Heart right ventricle (tissue), 16 donors: Measurements from ENCODE around the gene CLIC6. TPM values are rescaled to one million over a fixed set of nuclear protein-coding genes. Genes with fewer than 3 reads are reported as not detected.

Source experiments
- ATAC-seq, 8 donors: fragments of 200-7000 bp; cut with Tn5 transposase; one replicate each; pipeline ENCODE4 v1.9.1; 2020; ENCODE audit warnings: mild to moderate bottlenecking in 8 of 8, moderate library complexity in 8 of 8, moderate number of reproducible peaks in 1 of 8
- DNase-seq, 2 donors: peaks; one replicate each; pipeline ENCODE4 v3.0.0-alpha.2; 2020
- H3K27ac ChIP-seq, 10 donors: fragments of 200-600 bp; sonication (generic) in 2 of 10; one replicate each; pipeline versions ENCODE4 v1.5.0 to v1.8.0; 2020 to 2022; ENCODE audit warnings: mild to moderate bottlenecking in 3 of 10
- H3K27me3 ChIP-seq, 7 donors: fragments of 200-600 bp; one replicate each; pipeline ENCODE4 v1.8.0; 2021 to 2022; ENCODE audit warnings: mild to moderate bottlenecking in 2 of 7
- H3K36me3 ChIP-seq, 9 donors: fragments of 200-600 bp; sonication (generic) in 1 of 9; one replicate each; pipeline versions ENCODE4 v1.5.0 to v1.8.0; 2020 to 2022; ENCODE audit warnings: mild to moderate bottlenecking in 2 of 9
- H3K4me1 ChIP-seq, 9 donors: fragments of 200-600 bp; sonication (generic) in 1 of 9; one replicate each; pipeline versions ENCODE4 v1.5.0 to v1.8.0; 2020 to 2022; ENCODE audit warnings: mild to moderate bottlenecking in 4 of 9
- H3K4me3 ChIP-seq, 10 donors: fragments of 200-600 bp; sonication (generic) in 2 of 10; one replicate each; pipeline versions ENCODE4 v1.5.0 to v1.8.0; 2020 to 2022; ENCODE audit warnings: mild to moderate bottlenecking in 7 of 10, moderate library complexity in 2 of 10
- H3K9me3 ChIP-seq, 11 donors: fragments of 200-600 bp in 10 of 11; sonication (generic) in 2 of 11; one replicate each; pipeline versions ENCODE4 v1.5.0 to v1.8.0; 2013 to 2022; ENCODE audit warnings: mild to moderate bottlenecking in 2 of 11, control low read depth in 1 of 11, moderate library complexity in 1 of 11
- WGBS, 2 donors: extraction: QIAGEN DNeasy Blood & Tissue Kit; methylation state at CpG; one replicate each; pipeline ENCODE4 v1.1.7; 2013; ENCODE audit warnings: inconsistent platforms in 1 of 2; 5-methylcytosine and 5-hydroxymethylcytosine counted together
- intact Hi-C, 10 donors: fragments of 100-400 bp; cut with DNase I; formaldehyde crosslinking; loops; one replicate each; pipeline versions ENCODE4 v1.11.1 to v1.14.2; 2022
- polyA plus RNA-seq, 2 donors: library from polyadenylated mRNA; stranded (reverse); fragments of 200-250 nt; gene quantifications; one replicate each; pipeline ENCODE4 v1.2.3, GENCODE V29; 2013
- total RNA-seq, 10 donors: library from RNA; stranded (reverse); fragmentation: NEBNext Ultra II Directional in 3 of 10; extraction: Animal tissue kit (Norgen Biotek cat#: 25700) in 3 of 10; gene quantifications; one replicate each; pipeline versions ENCODE4 v1.2.1 to v1.2.4, GENCODE V29; 2021 to 2023
- TF ChIP-seq, protein P1 (sequence below), 9 donors: fragments of 200-600 bp; sonication (generic) in 2 of 9; IDR thresholded peaks; one replicate each; pipeline versions ENCODE4 v1.5.0 to v1.8.0; 2021 to 2022; ENCODE audit warnings: antibody characterized with exemption in 9 of 9, mild to moderate bottlenecking in 5 of 9, moderate library complexity in 1 of 9
- donor health status: Arrhythmogenic right ventricular cardiomyopathy.
- donor health status: ischemic (EF 13 %, LVEDD 7.1; RV severe dilation, severe dysfunction).
- donor health status: healthy with polysubstance abuse.
- donor health status: DM: no; HTN: yes; CAD: no.
- donor health status: DM: no; HTN: no; CAD: no.
- donor health status: ischemic (EF 25% LVEDD 6.9; RV normal size, moderate dysfunction).
- donor health status: ischemic (EF 25% LVEDD 5.7; RV mildly dilated, moderate dysfunction).
- donor health status: healthy.
- donor health status: DM: yes; HTN: yes; CAD: no.
- donor health status: Ischemic cardiomyopathy.
- donor health status: ischemic (EF 35%, LVEDD 5.7; RV mildly dilated, moderate dysfunction).
- donor health status: nonischemic (EF 11% LVEDD 7.7; RV severe dilation, severe dysfunction).
- donor health status: DM: yes; HTN: yes; CAD: no.
- donor health status: PGD.
- donor health status: ischemic (EF 29% LVEDD 5.4; RV normal size, mild dysfunction).
- donor health status: nonischemic (EF 23%, LVEDD 6.1; RV moderate dilation, normal function).

CLIC6 gene
- total and polyA plus RNA-seq, 12 donors = 0.21 to 8.1 (median 2.4) TPM

GRCh38 chr21:34647555-34647954, 21.2 kb upstream of the CLIC6 start:
- DNase-seq (no peak), ATAC-seq (no peak)
- no peak overlapping the region for H3K4me3 ChIP-seq
- intact Hi-C loops = no loop called here
- WGBS, 2 donors = 71 to 78% methylated on average over 6 of the region's 6 CpGs
- H3K27ac ChIP-seq = no peak overlapping the region
- peaks cover 0 to 22% (median 10%) of the 10 kb centered on the region in 11 donors for H3K9me3 ChIP-seq
- TF ChIP-seq, protein P1, sequence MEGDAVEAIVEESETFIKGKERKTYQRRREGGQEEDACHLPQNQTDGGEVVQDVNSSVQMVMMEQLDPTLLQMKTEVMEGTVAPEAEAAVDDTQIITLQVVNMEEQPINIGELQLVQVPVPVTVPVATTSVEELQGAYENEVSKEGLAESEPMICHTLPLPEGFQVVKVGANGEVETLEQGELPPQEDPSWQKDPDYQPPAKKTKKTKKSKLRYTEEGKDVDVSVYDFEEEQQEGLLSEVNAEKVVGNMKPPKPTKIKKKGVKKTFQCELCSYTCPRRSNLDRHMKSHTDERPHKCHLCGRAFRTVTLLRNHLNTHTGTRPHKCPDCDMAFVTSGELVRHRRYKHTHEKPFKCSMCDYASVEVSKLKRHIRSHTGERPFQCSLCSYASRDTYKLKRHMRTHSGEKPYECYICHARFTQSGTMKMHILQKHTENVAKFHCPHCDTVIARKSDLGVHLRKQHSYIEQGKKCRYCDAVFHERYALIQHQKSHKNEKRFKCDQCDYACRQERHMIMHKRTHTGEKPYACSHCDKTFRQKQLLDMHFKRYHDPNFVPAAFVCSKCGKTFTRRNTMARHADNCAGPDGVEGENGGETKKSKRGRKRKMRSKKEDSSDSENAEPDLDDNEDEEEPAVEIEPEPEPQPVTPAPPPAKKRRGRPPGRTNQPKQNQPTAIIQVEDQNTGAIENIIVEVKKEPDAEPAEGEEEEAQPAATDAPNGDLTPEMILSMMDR (IDR thresholded peaks at IDR 0.05) = no peak
- peaks cover 0 to 9% (median 0%) of the 10 kb centered on the region in 7 donors for H3K27me3 ChIP-seq
- no peaks in the 10 kb centered on the region for H3K36me3 ChIP-seq
- peaks cover 0 to 9% (median 0%) of the 10 kb centered on the region in 9 donors for H3K4me1 ChIP-seq

DNA sequence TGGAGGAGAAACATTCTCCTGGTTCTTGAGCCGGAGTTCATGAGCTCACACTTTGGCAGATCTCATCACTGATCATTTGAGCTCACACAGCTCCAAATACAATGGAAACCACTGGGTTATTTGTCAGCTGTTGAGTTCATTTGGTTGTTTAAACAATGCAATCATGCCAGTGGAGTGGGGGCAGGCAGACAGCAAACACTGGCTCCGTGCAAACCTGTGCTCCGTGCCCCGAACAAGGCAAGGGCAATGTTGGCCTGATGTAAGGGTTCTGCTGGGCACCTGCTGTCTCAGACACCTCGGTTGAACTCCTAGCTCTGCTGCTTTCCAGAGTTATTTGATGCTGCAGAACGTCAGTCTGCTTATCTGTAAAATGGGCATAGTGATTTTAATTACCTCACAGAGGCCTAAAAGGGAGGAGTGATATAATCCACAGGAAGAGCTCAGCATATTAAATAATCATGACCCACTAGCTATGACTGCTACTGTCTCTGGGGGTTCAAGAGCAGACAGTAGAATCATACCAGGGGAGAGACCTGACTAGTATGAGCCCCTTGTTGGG, 20.0 kb upstream of the CLIC6 start:
- intact Hi-C loops = no loop called here
- WGBS, 2 donors = 73 to 76% methylated on average over 6 of the region's 6 CpGs
- H3K36me3 ChIP-seq = no peaks in the 10 kb centered on the region

GRCh38 chr21:34649400-34649799, 19.4 kb upstream of the CLIC6 start:
- Histone ChIP-seq H3K36me3 (no peaks in the 10 kb centered on the region), H3K27me3 (peaks cover 0 to 19% (median 0%) of the 10 kb centered on the region in 7 donors), H3K4me1 (peaks cover 0 to 7% (median 0%) of the 10 kb centered on the region in 9 donors), H3K9me3 (peaks cover 0 to 29% (median 10%) of the 10 kb centered on the region in 11 donors), H3K27ac (no peak overlapping the region), H3K4me3 (no peak overlapping the region)
- intact Hi-C loops = no loop called here
- ATAC-seq (no peak), DNase-seq (no peak)
- TF ChIP-seq, protein P1 (IDR thresholded peaks at IDR 0.05) = no peak
- WGBS, 2 donors = 90 to 91% methylated on average over 3 of the region's 3 CpGs

More for the DNA sequence above, 20.0 kb upstream of the CLIC6 start:
- no peak for DNase-seq
- Histone ChIP-seq H3K27ac (no peak overlapping the region), H3K27me3 (peaks cover 0 to 19% (median 0%) of the 10 kb centered on the region in 7 donors), H3K4me3 (no peak overlapping the region), H3K9me3 (peaks cover 0 to 29% (median 10%) of the 10 kb centered on the region in 11 donors), H3K4me1 (peaks cover 0 to 9% (median 0%) of the 10 kb centered on the region in 9 donors)
- TF ChIP-seq, protein P1 (IDR thresholded peaks at IDR 0.05) = no peak
- no peak for ATAC-seq

GRCh38 chr21:34650861-34651431, 17.8 kb upstream of the CLIC6 start:
- Histone ChIP-seq H3K27ac (no peak overlapping the region), H3K4me3 (no peak overlapping the region), H3K4me1 (no peaks in the 10 kb centered on the region), H3K27me3 (peaks cover 0 to 19% (median 0%) of the 10 kb centered on the region in 7 donors), H3K9me3 (peaks cover 0 to 29% (median 10%) of the 10 kb centered on the region in 11 donors), H3K36me3 (no peaks in the 10 kb centered on the region)
- ATAC-seq (no peak), DNase-seq (no peak)
- TF ChIP-seq, protein P1 (IDR thresholded peaks at IDR 0.05) = no peak
- WGBS, 2 donors = 17 to 19% methylated on average over 1 of the region's 1 CpG
- intact Hi-C loops = no loop called here
